Endothelial cell of umbilical vein (primary cell): ENCODE data around the gene COX5A.

Experiments used
- JUN ChIP-seq: IDR thresholded peaks from 2 replicates; pipeline ENCODE4 v1.6.1; 2011; ENCODE audit warnings: borderline replicate concordance, low read depth; ENCODE audit not compliant: insufficient read length, insufficient read depth
- TF ChIP-seq, protein P1 (sequence below), 2 donors: IDR thresholded peaks; 1 replicate in 1 of 2; 2 replicates in 1 of 2; pipeline ENCODE4 v1.5.1; 2011; ENCODE audit warnings: low read length in 2 of 2, mild to moderate bottlenecking in 2 of 2, moderate library complexity in 2 of 2, control low read depth in 1 of 2, inconsistent platforms in 1 of 2, low read depth in 1 of 2; ENCODE audit not compliant: insufficient read depth in 1 of 2; ENCODE audit errors: extremely low read depth in 1 of 2

DNA sequence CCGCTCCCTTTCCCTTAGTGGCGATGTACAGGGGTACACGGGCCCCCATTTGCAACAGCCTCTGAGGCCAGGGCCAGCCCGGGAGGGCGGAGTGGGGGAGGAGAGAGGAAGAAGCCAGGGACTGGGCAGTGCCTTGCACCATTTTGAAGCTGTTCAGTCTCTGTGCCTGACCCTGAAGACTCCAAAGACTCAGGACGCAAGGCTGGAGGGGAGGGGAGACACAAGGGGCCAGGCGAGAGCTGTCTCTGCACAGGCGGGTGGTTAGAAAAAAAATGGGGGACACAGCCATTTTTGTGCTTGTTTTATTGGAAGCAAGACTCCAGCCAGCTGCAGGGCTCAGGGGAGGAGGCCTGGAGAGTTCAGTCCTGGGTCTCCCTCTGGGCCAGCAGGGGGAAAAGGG lies 17.1 kb upstream of the COX5A start:
- TF ChIP-seq JUN: no peak
- TF ChIP-seq, protein P1, sequence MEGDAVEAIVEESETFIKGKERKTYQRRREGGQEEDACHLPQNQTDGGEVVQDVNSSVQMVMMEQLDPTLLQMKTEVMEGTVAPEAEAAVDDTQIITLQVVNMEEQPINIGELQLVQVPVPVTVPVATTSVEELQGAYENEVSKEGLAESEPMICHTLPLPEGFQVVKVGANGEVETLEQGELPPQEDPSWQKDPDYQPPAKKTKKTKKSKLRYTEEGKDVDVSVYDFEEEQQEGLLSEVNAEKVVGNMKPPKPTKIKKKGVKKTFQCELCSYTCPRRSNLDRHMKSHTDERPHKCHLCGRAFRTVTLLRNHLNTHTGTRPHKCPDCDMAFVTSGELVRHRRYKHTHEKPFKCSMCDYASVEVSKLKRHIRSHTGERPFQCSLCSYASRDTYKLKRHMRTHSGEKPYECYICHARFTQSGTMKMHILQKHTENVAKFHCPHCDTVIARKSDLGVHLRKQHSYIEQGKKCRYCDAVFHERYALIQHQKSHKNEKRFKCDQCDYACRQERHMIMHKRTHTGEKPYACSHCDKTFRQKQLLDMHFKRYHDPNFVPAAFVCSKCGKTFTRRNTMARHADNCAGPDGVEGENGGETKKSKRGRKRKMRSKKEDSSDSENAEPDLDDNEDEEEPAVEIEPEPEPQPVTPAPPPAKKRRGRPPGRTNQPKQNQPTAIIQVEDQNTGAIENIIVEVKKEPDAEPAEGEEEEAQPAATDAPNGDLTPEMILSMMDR (IDR thresholded peaks at IDR 0.05; ENCODE audit: extremely low read depth in 1 of 2, insufficient read depth in 1 of 2, low read depth in 1 of 2, low read length in 2 of 2): no peak
